HG03196 (cell line): ENCODE data around the gene TENM4.
A peak's percentile ranks its signal among the peaks of the same experiment; 100 is the strongest.

Experiments used
- ATAC-seq: cut with Tn5 transposase; IDR thresholded peaks from one replicate; pipeline ENCODE4 v1.9.1; 2021; ENCODE audit not compliant: unreplicated experiment

TENM4 gene

DNA sequence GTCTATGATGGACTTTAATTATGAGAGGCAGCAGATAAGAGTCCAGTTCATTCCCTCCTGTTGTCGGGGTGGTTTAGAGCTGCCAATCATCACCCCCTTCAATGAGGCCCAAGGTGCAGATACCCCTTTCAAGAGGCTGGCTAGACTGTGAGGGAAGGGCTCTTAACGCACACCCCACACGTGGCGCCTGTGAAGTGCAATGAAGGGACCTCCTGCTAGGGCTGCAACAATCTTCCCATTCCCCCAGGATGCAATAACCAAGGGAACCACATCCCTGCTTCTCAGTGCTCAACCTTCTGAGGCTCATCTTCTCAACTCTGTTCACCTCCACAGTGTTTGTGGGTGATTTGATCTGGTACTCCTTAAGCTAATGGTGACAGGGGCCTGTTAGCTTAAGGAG lies 19.0 kb downstream of the TENM4 start:
- no peak for ATAC-seq

DNA sequence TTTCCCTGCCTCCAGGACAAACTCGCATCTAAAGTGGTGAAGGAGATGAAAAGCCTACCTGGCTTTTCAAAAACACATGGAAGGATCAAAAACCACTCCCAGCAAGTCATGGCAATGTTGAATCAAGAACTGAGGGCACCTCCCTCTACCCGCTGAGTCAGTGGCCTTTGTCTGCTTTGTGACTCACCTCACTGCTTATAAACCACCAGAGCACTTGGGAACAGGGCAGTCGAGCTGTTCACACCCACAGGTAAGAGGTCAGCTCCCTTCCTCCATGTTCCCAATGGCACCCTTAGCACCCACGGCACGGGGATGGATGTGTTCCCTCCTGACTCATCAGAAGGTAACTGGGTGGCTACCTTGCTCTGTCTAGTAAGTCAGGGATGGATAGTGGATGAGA lies 21.7 kb downstream of the TENM4 start:
- no peak for ATAC-seq

GRCh38 chr11:79418241-79418640 lies 22.6 kb downstream of the TENM4 start:
- no peak for ATAC-seq

- ATAC-seq = no peak
Measured at GRCh38 chr11:79417069-79417920, 23.5 kb downstream of the TENM4 start.

DNA sequence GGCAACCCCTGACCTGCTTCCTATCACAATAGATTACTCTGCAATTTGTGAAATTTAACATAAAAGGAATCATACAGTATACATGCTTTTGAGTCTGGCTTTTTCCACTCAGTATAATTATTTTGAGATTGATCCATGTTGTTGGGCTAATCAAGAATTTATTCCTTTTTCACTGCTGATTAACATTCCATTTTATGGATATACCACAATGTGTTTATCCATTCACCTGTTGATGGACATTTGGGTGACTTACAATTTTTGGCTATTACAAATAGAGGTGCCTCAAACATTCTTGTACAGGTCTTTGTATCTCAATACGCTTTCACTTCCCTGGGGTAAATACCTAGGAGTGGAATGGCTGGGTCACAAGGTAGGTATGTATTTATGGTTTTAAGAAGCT lies 24.9 kb downstream of the TENM4 start:
- ATAC-seq = no peak

DNA sequence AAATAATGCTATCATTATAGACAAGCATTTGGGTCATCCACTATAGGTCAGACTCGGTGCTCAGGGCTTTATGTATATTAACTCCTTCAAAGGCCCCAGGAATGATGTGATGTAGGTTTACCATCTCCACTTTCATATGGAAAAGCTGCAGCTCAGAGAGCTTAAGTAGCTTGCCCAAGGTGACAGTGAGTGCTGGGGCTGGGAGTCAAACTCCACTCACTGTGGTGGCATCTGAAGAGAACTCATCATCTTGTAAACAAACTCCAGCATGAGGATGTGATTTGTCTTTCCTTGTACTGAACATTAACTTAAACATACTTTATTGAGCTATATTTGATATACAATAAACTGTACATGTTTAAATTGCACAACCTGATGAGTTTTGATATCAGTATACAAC lies 25.4 kb downstream of the TENM4 start:
- no peak for ATAC-seq

GRCh38 chr11:79414644-79415317 lies 26.0 kb downstream of the TENM4 start:
- ATAC-seq = no peak

- ATAC-seq = no peak
Measured at GRCh38 chr11:79414041-79414440, 26.8 kb downstream of the TENM4 start.

DNA sequence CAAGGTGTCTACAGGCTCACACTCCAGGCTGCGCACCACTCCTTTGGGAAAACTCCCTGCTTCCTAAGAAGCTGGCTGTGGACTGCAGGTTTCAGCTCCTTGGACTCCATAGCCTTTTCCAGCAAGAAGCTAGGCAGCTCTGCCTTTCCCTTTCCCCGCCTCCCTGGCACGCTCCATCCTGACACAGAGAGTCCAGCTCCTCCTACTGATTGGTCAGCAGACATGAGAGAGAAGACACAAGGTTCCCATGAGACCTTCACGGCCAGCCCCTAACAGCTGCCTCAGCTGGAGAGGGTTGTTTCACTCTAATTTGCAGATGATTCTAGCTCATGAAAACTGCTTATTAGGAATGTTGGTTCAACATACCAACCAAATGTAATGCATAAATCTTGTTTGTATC lies 27.6 kb downstream of the TENM4 start:
- no peak for ATAC-seq

DNA sequence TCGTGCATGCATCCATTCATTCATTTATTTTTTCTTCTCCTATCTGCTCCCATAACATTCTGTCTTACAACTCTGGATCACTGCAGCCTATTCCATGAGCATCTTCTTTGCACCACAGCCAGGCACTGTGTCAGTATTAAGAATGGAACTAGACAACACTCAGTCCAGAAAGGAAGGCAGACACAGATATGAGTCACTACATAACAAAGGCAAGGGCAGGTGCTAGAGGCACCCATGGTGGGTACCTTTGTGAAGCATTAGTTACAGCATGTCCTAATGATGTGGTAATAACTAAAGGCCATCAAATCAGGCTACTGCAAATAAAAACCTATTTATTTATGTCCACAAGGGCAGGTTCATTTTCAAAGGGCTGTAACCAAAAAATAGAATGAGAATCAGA lies 28.1 kb downstream of the TENM4 start:
- no peak for ATAC-seq

DNA sequence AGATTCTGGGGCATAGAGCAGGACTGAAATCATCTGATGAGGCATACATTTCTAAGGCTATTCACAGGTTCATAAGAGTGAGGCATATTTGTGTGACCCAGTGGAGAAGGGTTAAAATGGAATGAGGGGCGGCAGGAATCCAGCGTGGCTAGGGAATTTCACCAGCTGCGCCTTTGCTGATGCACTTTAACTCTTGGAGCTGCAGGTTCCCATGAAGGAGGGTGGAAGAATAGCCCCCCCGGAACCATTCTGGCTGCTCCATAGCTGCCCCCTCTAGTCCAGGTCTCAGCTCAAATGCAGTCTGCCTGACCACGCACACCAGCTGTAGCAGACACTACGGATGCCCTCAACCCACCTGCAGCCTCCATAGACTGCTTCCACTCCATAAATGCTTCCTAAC lies 31.5 kb downstream of the TENM4 start:
- no peak for ATAC-seq

DNA sequence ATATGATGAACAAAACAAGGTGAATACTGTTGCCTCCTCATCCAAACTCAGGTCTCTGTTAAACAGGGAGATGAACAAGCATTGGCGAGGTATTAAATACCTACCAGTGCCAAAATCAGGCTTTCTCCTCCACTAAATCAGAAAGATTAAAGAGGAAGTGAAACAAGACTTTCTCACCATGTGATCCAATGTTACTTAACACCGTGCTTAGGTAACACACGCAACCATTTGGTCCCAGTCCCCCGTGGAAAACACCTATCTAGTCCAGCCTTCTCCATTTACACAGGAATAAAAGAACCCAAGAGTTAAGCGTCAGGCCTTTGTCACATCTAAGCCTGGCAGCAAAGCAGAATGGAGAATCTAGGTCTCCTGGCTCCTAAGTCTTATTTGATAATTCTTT lies 34.5 kb downstream of the TENM4 start:
- peak; percentile 82 for ATAC-seq

- no peak for ATAC-seq
Measured at GRCh38 chr11:79404806-79405205, 36.0 kb downstream of the TENM4 start.

DNA sequence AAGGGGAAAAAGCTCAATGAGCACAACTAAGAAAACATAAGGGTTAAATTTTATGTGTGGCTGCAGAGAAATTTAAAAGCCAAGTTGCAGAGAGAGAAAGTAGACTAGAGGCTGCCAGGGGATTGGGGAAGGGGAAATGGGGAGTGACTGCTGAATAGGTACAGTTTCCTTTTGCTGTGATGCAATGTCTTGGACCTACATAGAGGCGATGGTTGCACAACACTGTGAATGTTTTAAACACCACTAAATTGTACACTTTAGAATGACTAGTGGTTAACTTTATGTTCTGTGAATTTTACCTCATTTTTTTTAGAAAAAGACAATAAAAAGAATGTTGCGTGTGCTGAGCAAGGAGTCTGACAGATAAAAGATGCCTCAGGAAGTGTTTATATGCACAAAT lies 36.5 kb downstream of the TENM4 start:
- no peak for ATAC-seq

- ATAC-seq = no peak
Measured at GRCh38 chr11:79403839-79404238, 37.0 kb downstream of the TENM4 start.

GRCh38 chr11:79402912-79403311 lies 37.9 kb downstream of the TENM4 start:
- no peak for ATAC-seq

DNA sequence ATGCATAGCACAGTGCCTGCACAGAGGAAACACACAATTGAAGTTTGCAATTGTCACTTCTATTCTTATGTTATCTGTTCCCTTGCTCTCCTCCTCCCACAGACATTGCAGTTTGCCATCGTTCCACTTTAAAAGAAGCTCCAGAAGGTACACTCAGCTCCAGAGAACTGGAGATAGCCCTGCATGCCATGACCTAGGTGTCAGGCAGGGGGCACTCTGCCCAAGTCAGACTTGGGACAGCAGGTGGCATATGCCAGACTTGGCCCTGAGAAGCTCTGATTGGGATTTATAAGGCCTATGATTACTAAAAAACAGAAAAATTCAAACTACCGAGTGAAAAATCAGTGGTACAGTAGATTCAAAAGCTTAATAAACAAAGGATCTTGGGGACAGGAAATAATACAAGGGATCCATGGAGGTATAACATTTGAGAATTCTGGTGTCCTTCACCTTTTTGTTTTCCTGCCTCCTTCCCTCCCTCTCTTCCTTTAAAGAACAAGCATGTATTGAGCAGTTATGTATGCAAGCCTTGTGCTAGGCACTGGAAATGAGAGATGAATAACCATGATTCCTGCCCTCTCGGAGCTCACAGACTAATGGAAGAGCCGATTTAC lies 40.0 kb downstream of the TENM4 start:
- no peak for ATAC-seq

- no peak for ATAC-seq
Measured at GRCh38 chr11:79400206-79400605, 40.6 kb downstream of the TENM4 start.

DNA sequence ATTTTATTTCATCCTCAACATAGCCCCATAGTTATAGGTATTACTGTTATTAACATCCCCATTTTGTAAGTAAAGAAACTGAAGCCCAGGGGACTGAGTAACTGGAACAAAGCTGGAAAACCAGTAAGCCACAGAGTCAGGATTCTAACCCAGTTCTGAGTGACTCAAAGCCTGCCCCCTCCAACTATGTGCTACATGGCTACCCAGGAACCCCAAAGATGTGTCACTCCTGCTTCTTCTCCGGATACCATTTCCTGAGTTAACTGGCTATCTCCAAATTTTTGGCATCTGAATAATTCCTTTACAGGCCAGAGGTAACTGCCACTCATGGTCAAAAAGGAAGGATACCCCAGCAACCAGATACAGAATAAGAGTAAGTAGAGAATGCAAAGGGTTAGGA lies 43.6 kb downstream of the TENM4 start:
- no peak for ATAC-seq

DNA sequence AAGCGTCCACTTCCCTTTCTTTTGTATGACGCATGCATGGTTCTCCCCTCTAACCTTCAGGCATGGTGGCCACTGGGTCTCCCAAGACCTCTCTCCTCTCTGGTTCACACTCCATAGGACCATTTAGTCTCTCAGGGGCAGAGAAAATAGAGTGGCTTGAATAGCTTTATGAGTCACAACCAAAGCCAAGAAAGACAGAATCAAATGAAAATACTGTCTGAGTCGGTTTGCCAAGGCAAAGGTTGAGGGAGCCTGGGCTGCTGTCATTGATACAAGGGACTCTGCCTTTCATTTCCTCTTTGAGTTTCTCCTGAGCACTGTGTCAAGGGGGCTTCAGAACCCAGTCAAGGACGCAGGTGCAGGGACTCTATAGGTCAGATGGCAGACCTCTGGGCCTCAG lies 44.2 kb downstream of the TENM4 start:
- no peak for ATAC-seq

DNA sequence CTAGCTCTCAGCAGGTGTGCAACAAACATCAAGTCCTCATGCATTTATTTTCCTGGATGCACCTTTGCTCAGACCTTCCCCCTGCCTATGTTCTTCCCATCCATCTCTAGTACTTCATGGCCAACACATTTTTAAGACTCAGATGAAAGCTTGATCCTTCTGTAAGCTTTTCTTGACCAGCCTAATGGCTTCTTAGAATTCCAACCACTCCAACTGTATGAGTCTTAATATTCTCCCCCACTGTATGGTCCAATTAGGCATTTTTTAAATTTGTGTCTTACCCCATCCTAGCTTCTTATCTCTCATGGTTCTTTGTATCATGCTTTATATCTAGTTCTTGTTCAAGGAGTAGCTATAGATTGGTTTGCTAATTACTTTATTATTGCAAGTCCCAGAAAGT lies 44.8 kb downstream of the TENM4 start:
- no peak for ATAC-seq

DNA sequence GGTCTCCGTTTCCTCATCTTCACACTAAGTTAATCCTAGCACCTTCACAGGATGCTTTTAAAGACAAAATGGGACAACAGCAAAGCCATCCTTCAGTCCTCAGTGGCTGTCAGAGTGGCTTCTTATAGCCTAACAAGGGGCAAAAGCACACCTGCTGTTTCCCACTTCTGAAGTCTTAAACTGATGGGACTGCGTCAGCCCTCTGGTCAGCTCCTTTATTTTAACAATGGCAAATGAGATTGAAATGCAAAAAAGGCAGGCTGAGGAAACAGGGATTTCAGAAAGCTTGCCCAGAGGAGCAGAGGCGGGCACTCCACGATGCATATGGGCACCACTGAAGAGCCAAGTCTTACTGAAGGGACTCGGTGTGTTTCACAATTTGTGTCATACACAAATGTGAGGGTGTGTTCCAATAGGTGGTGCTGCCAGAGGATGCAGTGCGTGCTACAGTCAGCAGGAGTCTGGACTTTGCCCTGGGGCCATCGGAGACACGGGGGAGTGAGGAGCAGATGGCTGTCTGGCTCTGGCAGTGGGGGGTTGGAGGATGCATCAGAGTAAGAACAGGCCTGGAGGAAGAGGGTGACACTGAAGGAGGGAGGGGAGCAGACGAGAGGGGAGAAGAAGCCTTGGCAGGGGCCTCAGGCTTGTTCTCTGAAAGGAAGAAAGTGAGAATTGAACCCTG lies 47.3 kb downstream of the TENM4 start:
- ATAC-seq = no peak
